LHCN-M2 (cell line): Measurements from ENCODE around the gene NUDT17. TPM values are rescaled to one million over a fixed set of nuclear protein-coding genes. Genes with fewer than 3 reads are reported as not detected.

Experiments
- DNase-seq: peaks from one replicate; pipeline ENCODE4 v3.0.0-alpha.2; 2012; ENCODE audit warnings: low read depth
- total RNA-seq: library from RNA; depleted of rRNA; stranded (reverse); fragments of >200 nt; gene quantifications from 2 replicates; pipeline ENCODE4 v1.2.3, GENCODE V29; 2014

Gene NUDT17
- total RNA-seq, 1 experiment from 2014 or later = 5.6 TPM

DNA sequence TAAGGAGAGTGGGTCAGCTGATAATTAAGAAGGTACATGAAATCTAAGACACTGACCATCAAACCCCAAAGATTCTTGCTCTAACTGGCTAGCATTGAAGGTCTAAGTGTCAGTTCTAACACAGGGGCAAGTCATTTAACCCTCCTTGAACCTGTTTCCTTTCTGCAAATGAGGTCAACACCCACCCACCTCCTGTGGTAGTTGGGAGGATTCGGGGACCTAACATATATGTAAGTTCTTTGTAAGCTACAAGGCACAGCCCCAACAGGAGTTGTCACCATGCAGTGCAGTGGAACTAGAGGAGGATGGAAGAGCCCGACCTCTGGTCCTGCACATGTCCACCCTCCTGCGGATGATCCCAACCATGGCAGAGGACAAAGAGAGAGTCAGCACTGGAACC lies 2.4 kb downstream of the NUDT17 start:
- DNase-seq = no peak

GRCh38 chr1:145849356-145850160 lies 4.1 kb downstream of the NUDT17 start:
- DNase-seq = peak; percentile 80

GRCh38 chr1:145855426-145855948 lies 10.1 kb downstream of the NUDT17 start:
- no peak for DNase-seq

- no peak for DNase-seq
These were observed 11.7 kb downstream of the NUDT17 start for GRCh38 chr1:145857170-145857569.

- DNase-seq = peak; percentile 38
These were observed 12.9 kb downstream of the NUDT17 start for GRCh38 chr1:145858238-145858900.

GRCh38 chr1:145858901-145859490 lies 13.6 kb downstream of the NUDT17 start, which contains the start of gene PIAS3:
TSS of gene PIAS3 (minus strand) at chr1:145859081. CDS start at chr1:145858990, 91 bp downstream.
- DNase-seq = peak; percentile 92

GRCh38 chr1:145859491-145860023 lies 14.1 kb downstream of the NUDT17 start:
- DNase-seq = peak; percentile 87

GRCh38 chr1:145863282-145864018 lies 18.0 kb downstream of the NUDT17 start:
- no peak for DNase-seq

GRCh38 chr1:145868232-145868631 lies 22.8 kb downstream of the NUDT17 start:
- no peak for DNase-seq

DNA sequence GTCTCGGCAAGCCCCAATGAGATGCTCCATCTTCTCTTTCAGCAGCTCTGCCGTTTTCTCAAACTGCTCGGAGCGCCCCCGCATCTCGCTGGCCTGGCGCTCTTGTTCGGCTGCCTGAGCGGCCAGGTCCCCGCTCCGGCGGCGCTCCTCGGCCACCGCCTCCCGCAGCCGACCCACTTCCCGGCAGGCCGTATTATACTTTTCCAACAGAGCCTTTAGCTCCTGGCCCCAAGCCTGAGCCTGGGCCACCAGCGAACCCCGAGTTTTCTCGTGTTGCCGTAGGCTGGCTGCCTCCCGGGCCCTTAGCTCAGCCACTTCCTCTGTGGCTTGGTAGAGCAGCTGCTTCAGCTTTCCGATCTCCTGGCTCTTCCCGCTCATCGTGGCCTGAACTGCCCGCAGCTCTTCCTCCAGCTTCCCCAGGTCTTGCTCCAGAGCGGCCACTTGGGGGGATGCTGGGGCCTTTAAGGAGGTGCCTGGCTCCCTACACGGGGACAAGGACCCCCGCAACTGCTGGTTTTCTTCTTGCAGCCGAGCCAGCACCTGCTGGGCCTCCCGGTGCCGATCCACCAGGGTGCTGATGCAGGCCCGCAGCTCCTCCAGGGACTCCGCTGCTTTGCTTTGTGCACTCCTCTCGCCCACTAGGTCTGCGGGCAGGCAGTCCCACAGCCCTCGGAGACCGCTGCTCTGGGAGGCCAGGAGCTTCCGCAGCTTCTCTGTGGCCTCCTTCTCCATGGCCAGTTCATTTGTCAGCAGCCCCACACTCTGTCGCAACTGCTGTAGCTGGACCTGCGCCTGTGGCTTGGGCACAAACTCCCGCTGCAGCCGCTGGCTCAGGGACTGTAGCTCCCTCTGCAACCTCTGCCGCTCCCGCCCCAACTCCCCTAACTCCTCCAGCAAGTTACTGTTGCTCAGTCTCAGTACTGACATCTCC lies 26.8 kb downstream of the NUDT17 start:
- DNase-seq = peak; percentile 62

GRCh38 chr1:145874646-145875045 lies 29.2 kb downstream of the NUDT17 start:
- no peak for DNase-seq

DNA sequence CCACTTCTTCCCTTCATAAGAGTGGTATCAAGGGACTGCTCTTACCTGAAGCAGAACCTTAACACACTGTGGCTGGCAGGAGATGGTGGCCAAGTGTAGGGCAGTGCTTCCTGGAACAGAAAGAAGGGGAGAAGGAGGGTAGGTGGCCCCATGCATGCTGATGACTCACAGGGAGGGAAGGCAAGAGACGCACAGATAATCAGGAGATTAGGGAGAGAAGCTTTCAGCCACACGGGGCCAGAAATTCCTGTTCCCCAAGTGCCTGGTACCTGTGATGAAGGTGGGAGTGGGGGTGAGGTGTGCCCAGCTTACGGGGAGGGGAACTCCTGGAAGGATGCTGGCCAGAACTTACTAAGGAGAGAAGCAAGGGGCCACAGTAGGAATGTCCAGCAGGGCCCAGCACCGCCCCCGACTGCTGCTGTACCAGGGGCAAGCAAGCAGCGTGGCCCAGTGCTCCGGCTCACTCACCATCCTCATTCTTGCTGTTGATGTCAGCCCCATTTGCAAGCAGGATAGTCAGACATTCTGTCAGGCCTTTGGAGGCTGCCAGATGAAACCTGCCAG lies 32.6 kb downstream of the NUDT17 start:
- DNase-seq = no peak

GRCh38 chr1:145878724-145879123 lies 33.3 kb downstream of the NUDT17 start:
- DNase-seq = no peak

GRCh38 chr1:145879775-145880174 lies 34.3 kb downstream of the NUDT17 start:
- DNase-seq = no peak

GRCh38 chr1:145884675-145885074 lies 39.2 kb downstream of the NUDT17 start:
- DNase-seq = peak; percentile 76

DNA sequence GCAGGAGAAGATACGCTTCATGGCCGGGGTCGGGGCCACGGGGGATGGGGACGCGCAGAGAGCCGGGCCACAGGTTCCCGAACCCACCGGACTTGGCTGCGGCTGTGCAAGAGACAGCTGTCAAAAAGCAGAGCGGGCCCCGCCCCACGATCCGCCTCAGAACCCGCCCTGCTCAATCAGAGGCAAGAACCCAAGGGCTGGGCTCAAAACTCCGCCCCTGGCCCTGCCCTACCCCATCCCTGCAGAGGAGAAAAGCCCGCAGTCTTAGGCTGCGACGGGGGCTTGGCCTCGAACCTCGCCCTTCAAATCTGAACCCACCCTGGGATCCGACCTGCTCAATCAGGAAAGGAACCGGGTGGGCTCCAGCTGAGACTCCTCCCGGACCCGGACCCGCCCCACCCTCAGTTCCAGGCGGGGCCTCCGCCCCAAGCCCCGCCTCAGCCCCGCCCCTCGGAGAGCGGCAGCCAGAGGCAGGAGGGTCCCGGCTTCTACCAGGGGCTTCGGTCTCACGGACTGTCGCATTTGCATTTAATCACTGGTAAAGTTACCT lies 40.4 kb downstream of the NUDT17 start, which contains the start of gene ANKRD35:
ANKRD35 (minus strand) TSS at position 129 of the 550 bp plus-strand sequence; CDS start at position 21, 108 bp downstream.
- DNase-seq = peak; percentile 74

DNA sequence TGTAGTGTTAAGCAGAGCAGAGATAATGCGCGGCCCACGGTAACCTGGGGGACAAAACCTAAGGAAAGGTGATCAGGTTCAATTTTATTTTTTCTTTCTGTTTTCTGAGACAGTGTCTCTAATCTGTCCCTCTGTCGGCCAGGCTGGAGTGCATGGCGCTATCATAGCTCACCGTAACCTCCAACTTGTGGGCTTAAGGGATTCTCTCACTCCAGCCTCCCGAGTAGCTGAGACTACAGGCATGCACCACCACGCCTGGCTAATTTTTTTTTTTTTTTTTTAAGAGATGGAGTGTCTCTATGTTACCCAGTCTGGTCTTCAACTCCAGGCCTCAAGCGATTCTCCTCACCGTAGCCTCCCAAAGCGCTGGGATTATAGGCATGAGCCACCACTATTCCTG lies 41.0 kb downstream of the NUDT17 start:
- no peak for DNase-seq

DNA sequence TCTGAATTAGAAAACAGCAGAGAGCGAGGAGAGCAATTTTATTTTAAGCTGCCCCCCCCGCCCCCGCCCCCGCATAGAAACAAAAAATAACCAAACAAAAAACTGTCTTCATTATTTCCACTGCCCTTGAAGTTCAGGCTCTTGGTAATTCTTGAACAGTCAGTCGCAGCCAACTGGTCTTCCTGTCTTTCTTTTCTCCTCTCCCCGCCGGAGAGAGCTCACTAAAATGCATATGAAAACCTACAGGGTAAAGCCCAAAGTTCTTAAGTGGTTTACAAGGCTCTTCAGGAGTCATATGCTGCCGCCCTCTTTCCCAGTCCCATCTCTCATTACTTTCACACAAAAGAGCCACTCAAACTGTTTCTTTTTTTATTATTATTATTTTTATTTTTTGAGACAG lies 41.4 kb downstream of the NUDT17 start:
- DNase-seq = no peak

- DNase-seq = peak; percentile 41
These were observed 42.2 kb downstream of the NUDT17 start for GRCh38 chr1:145887631-145888030.
